Mesenchymal stem cell (in vitro differentiated cells and primary cell): ENCODE measurements around the gene RNF130.

Experiments used
- DNase-seq: peaks from one replicate; pipeline ENCODE4 v3.0.0-alpha.2; 2013
- H2AFZ ChIP-seq: one replicate; pipeline ENCODE4 v1.6.1; 2013; ENCODE audit warnings: low read depth, mild to moderate bottlenecking, control low read depth, inconsistent platforms, low read length, moderate library complexity
- H2AK5ac ChIP-seq: 2 replicates; pipeline ENCODE4 v1.6.1; 2013; ENCODE audit warnings: low read length, moderate library complexity, mild to moderate bottlenecking, inconsistent platforms; ENCODE audit not compliant: severe bottlenecking
- H2BK120ac ChIP-seq: one replicate; pipeline ENCODE4 v1.6.1; 2013; ENCODE audit warnings: low read depth, mild to moderate bottlenecking, inconsistent platforms, low read length, moderate library complexity
- H2BK12ac ChIP-seq, 2 experiments: one replicate each; pipeline ENCODE4 v1.6.1; 2013; ENCODE audit warnings: inconsistent platforms in 2 of 2, low read length in 2 of 2, mild to moderate bottlenecking in 2 of 2, moderate library complexity in 2 of 2, control low read depth in 1 of 2
- H2BK15ac ChIP-seq: one replicate; pipeline ENCODE4 v1.6.1; 2013; ENCODE audit warnings: mild to moderate bottlenecking, low read depth, inconsistent platforms; ENCODE audit not compliant: poor library complexity, severe bottlenecking
- H2BK5ac ChIP-seq: 2 replicates; pipeline ENCODE4 v1.6.1; 2013; ENCODE audit warnings: low read depth, mild to moderate bottlenecking, low read length, control low read depth, inconsistent platforms; ENCODE audit not compliant: poor library complexity, severe bottlenecking
- H3K14ac ChIP-seq, 2 experiments: one replicate each; pipeline ENCODE4 v1.6.1; 2013; ENCODE audit warnings: inconsistent platforms in 2 of 2, low read length in 2 of 2, control low read depth in 1 of 2, mild to moderate bottlenecking in 1 of 2, moderate library complexity in 1 of 2
- H3K18ac ChIP-seq, 2 experiments: one replicate each; pipeline ENCODE4 v1.6.1; 2013; ENCODE audit warnings: inconsistent platforms in 2 of 2, low read length in 2 of 2, control low read depth in 1 of 2, low read depth in 1 of 2, mild to moderate bottlenecking in 1 of 2
- H3K23ac ChIP-seq, 2 experiments: one replicate each; pipeline ENCODE4 v1.6.1; 2013; ENCODE audit warnings: inconsistent platforms in 2 of 2, low read length in 2 of 2, mild to moderate bottlenecking in 2 of 2, moderate library complexity in 2 of 2, control low read depth in 1 of 2
- H3K27ac ChIP-seq: 2 replicates; pipeline ENCODE4 v1.5.1; 2013; ENCODE audit warnings: mild to moderate bottlenecking, moderate library complexity, low read length, control low read depth, inconsistent platforms; ENCODE audit not compliant: poor library complexity, severe bottlenecking
- H3K27me3 ChIP-seq, 2 experiments: 2 replicates each; pipeline versions ENCODE4 v1.6.1 to v1.7.0; 2013; ENCODE audit warnings: low read length in 2 of 2, mild to moderate bottlenecking in 2 of 2, moderate library complexity in 2 of 2, control low read depth in 1 of 2, inconsistent platforms in 1 of 2; ENCODE audit not compliant: control insufficient read depth in 1 of 2, insufficient read depth in 1 of 2
- H3K36me3 ChIP-seq, 2 experiments: 2 replicates each; pipeline versions ENCODE4 v1.6.1 to v1.7.0; 2013; ENCODE audit warnings: low read length in 2 of 2, control low read depth in 1 of 2, inconsistent platforms in 1 of 2, low read depth in 1 of 2, mild to moderate bottlenecking in 1 of 2; ENCODE audit not compliant: insufficient read depth in 2 of 2, control insufficient read depth in 1 of 2
- H3K4ac ChIP-seq, 2 experiments: one replicate each; pipeline ENCODE4 v1.6.1; 2013; ENCODE audit warnings: inconsistent platforms in 2 of 2, low read length in 2 of 2, mild to moderate bottlenecking in 2 of 2, moderate library complexity in 2 of 2, control low read depth in 1 of 2, low read depth in 1 of 2
- H3K4me1 ChIP-seq: 2 replicates; pipeline ENCODE4 v1.6.1; 2013; ENCODE audit warnings: low read depth, low read length, control low read depth; ENCODE audit not compliant: control insufficient read depth, insufficient read depth
- H3K4me2 ChIP-seq: 2 replicates; pipeline ENCODE4 v1.6.1; 2013; ENCODE audit warnings: low read length, mild to moderate bottlenecking, inconsistent platforms; ENCODE audit not compliant: poor library complexity, severe bottlenecking
- H3K4me3 ChIP-seq, 2 experiments: 2 replicates each; pipeline versions ENCODE4 v1.5.1 to v1.7.0; 2013; ENCODE audit warnings: low read length in 2 of 2, mild to moderate bottlenecking in 2 of 2, control low read depth in 1 of 2, low read depth in 1 of 2; ENCODE audit not compliant: insufficient read depth in 1 of 2
- H3K79me1 ChIP-seq: replicated peaks from 2 replicates; pipeline ENCODE4 v1.6.1; 2013; ENCODE audit warnings: mild to moderate bottlenecking, control low read depth, low read length, inconsistent platforms; ENCODE audit not compliant: poor library complexity, severe bottlenecking
- H3K9ac ChIP-seq: 2 replicates; pipeline ENCODE4 v1.7.0; 2013; ENCODE audit warnings: mild to moderate bottlenecking, low read length, moderate library complexity
- H3K9me3 ChIP-seq: 2 replicates; pipeline ENCODE4 v1.7.0; 2013; ENCODE audit warnings: mild to moderate bottlenecking, low read length; ENCODE audit not compliant: control insufficient read depth
- H4K8ac ChIP-seq: one replicate; pipeline ENCODE4 v1.6.1; 2013; ENCODE audit warnings: inconsistent platforms, mild to moderate bottlenecking, low read length, moderate library complexity
- H4K91ac ChIP-seq: one replicate; pipeline ENCODE4 v1.6.1; 2013; ENCODE audit warnings: mild to moderate bottlenecking, low read length, inconsistent platforms
- WGBS: methylation state at CpG from one replicate; pipeline ENCODE4 v1.1.7; 2013; ENCODE audit warnings: mixed read lengths; 5-methylcytosine and 5-hydroxymethylcytosine counted together

RNF130 gene

GRCh38 chr5:180107005-180107404 is 35.4 kb upstream of the RNF130 start:
- DNase-seq, result no peak
- H3K4me3 ChIP-seq, result no peak overlapping the region
- no peak overlapping the region for H3K18ac ChIP-seq
- no peak overlapping the region for H2BK5ac ChIP-seq
- no peak overlapping the region for H3K9ac ChIP-seq
- H2AFZ ChIP-seq, result no peak overlapping the region
- peaks cover 23% of the 10 kb centered on the region for H3K9me3 ChIP-seq
- no peak overlapping the region for H2BK12ac ChIP-seq
- H4K8ac ChIP-seq, result no peak overlapping the region
- no peak overlapping the region for H2BK15ac ChIP-seq
- H3K79me1 ChIP-seq, result no peaks in the 10 kb centered on the region
- H3K27ac ChIP-seq, result no peak overlapping the region
- WGBS, result no CpG with 5 or more reads among the region's 1 CpG
- H3K4me1 ChIP-seq, result no peaks in the 10 kb centered on the region
- H2AK5ac ChIP-seq, result no peak overlapping the region
- no peak overlapping the region for H3K14ac ChIP-seq
- no peak overlapping the region for H3K4ac ChIP-seq
- H3K23ac ChIP-seq, result no peak overlapping the region
- no peaks in the 10 kb centered on the region for H3K36me3 ChIP-seq
- H3K4me2 ChIP-seq, result no peak overlapping the region
- no peak overlapping the region for H4K91ac ChIP-seq
- H2BK120ac ChIP-seq, result no peak overlapping the region
- H3K27me3 ChIP-seq, result peaks cover 0 to 6% of the 10 kb centered on the region in 2 experiments

GRCh38 chr5:180105827-180106312 is 34.3 kb upstream of the RNF130 start:
- WGBS, result 63% methylated on average over 3 of the region's 5 CpGs
- no peak overlapping the region for H3K4me3 ChIP-seq
- peaks cover 0 to 8% of the 10 kb centered on the region in 2 experiments for H3K27me3 ChIP-seq
- no peak overlapping the region for H3K23ac ChIP-seq
- H3K79me1 ChIP-seq, result no peaks in the 10 kb centered on the region
- H2BK120ac ChIP-seq, result no peak overlapping the region
- no peak overlapping the region for H2BK15ac ChIP-seq
- H3K18ac ChIP-seq, result no peak overlapping the region
- no peak overlapping the region for H3K14ac ChIP-seq
- no peak overlapping the region for H4K91ac ChIP-seq
- H2BK5ac ChIP-seq, result no peak overlapping the region
- H3K27ac ChIP-seq, result no peak overlapping the region
- no peak overlapping the region for H2BK12ac ChIP-seq
- H2AK5ac ChIP-seq, result no peak overlapping the region
- no peaks in the 10 kb centered on the region for H3K36me3 ChIP-seq
- DNase-seq, result no peak
- H3K4ac ChIP-seq, result no peak overlapping the region
- no peak overlapping the region for H3K4me2 ChIP-seq
- peaks cover 23% of the 10 kb centered on the region for H3K9me3 ChIP-seq
- H3K4me1 ChIP-seq, result no peaks in the 10 kb centered on the region
- no peak overlapping the region for H2AFZ ChIP-seq
- H4K8ac ChIP-seq, result no peak overlapping the region
- no peak overlapping the region for H3K9ac ChIP-seq

DNA sequence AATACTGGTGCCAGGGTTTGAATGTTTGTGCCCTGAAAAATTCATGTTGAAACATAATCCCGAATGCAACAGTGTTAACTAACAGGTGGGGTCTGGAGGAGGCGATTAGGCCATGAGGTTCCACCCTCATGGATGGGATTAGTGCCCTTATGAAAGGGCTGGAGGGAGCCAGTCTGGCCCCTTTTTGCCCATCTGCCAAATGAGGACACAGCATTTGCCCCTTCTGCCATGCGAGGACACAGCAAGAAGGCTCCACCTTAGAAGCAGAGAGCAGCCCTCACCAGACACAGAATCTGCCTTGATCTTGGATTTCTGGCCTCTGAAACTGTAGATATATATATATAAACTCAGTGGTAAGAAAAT is 32.6 kb upstream of the RNF130 start:
- no peak overlapping the region for H2AK5ac ChIP-seq
- H3K27me3 ChIP-seq, result peaks cover 0 to 9% of the 10 kb centered on the region in 2 experiments
- no peak overlapping the region for H3K9ac ChIP-seq
- no peak overlapping the region for H4K91ac ChIP-seq
- H2BK12ac ChIP-seq, result no peak overlapping the region
- peaks cover 0 to 2% of the 10 kb centered on the region in 2 experiments for H3K36me3 ChIP-seq
- DNase-seq, result no peak
- no peak overlapping the region for H3K18ac ChIP-seq
- 88% methylated on average over 3 of the region's 3 CpGs for WGBS
- no peak overlapping the region for H3K4ac ChIP-seq
- no peaks in the 10 kb centered on the region for H3K79me1 ChIP-seq
- H3K9me3 ChIP-seq, result peaks cover 20% of the 10 kb centered on the region
- H3K4me3 ChIP-seq, result no peak overlapping the region
- H2BK5ac ChIP-seq, result no peak overlapping the region
- no peak overlapping the region for H3K14ac ChIP-seq
- no peaks in the 10 kb centered on the region for H3K4me1 ChIP-seq
- no peak overlapping the region for H4K8ac ChIP-seq
- H2BK120ac ChIP-seq, result no peak overlapping the region
- no peak overlapping the region for H3K4me2 ChIP-seq
- H3K27ac ChIP-seq, result no peak overlapping the region
- no peak overlapping the region for H2BK15ac ChIP-seq
- H3K23ac ChIP-seq, result no peak overlapping the region
- no peak overlapping the region for H2AFZ ChIP-seq

DNA sequence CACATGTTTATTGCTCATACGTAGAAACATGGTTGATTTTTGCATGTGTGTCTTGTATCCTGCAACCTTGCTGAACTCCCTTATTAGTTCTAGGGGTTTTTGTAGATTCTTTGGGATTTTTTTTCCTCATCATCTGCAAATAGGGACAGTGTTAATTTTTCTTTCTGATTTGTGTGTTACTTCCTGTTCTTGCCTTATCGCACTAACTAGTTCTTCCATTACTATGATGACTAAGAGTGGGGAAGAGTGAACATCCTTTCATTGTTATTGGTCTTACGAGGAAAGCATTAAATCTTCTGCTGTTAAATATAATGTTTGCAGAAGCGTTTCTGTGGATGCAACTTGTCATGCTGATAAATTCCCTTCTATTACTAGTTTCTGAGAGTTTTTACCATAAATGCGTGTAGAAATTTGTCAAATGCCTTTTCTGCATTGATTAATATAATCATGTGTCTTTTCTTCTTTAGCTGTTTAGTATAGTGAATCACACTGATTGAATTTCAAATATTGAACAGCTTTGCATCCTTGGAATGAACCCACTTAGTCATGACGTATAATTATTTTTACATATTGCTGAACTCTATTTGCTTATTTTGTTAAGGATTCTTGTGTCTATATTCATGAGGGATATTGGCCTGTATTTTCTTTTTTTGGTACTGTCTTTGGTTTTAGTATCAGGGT is 32.1 kb upstream of the RNF130 start:
- Histone ChIP-seq H3K14ac (no peak overlapping the region), H3K79me1 (no peaks in the 10 kb centered on the region), H4K8ac (no peak overlapping the region), H3K4ac (no peak overlapping the region), H3K9me3 (peaks cover 18% of the 10 kb centered on the region), H2BK12ac (no peak overlapping the region), H3K36me3 (peaks cover 0 to 4% of the 10 kb centered on the region in 2 experiments), H2AK5ac (no peak overlapping the region), H2BK15ac (no peak overlapping the region), H4K91ac (no peak overlapping the region), H3K27me3 (peaks cover 0 to 9% of the 10 kb centered on the region in 2 experiments), H3K4me2 (no peak overlapping the region), H3K23ac (no peak overlapping the region), H2BK120ac (no peak overlapping the region), H3K9ac (no peak overlapping the region), H3K4me3 (no peak overlapping the region), H3K4me1 (no peaks in the 10 kb centered on the region), H3K18ac (no peak overlapping the region), H2AFZ (no peak overlapping the region), H2BK5ac (no peak overlapping the region), H3K27ac (no peak overlapping the region)
- no peak for DNase-seq
- WGBS, result 73% methylated on average over 3 of the region's 6 CpGs
